ENCODE results near the gene PUS1.
"Not testable (repeated sequence)": the region's sequence is repeated elsewhere in the genome, so short reads cannot be mapped to it uniquely, and the experiment has no call there.

The PUS1 gene

GRCh38 chr12:131949431-131950181 lies 20.5 kb downstream of the PUS1 start, which contains the start of gene EP400:
TSS of gene EP400 (plus strand) at chr12:131949942. CDS start at chr12:131960620, 10,678 bp downstream.
- H3K27me3 ChIP-seq (ENCODE audit: insufficient read depth, low read length), result no peaks in the 10 kb centered on the region
- peak within 1 kb of the TSS; percentile 84 for H3K4me3 ChIP-seq (ENCODE audit: low read depth, low read length, poor library complexity, severe bottlenecking)
- H3K4me2 ChIP-seq (ENCODE audit: low read length), result peak within 1 kb of the TSS; percentile 71
- H4K20me1 ChIP-seq (ENCODE audit: insufficient read depth, low read length), result no peaks in the 10 kb centered on the region
- H3K79me2 ChIP-seq (ENCODE audit: insufficient read depth, low read length), result peaks cover 40% of the 10 kb centered on the region
- H3F3A ChIP-seq (ENCODE audit: insufficient read depth, low read length), result 0 out of 2 replicates have a peak, but pooled peaks cover 4% of the 10 kb centered on the region
- TF ChIP-seq CTCF (IDR thresholded peaks at IDR 0.05; ENCODE audit: low read length), result peak; percentile 67
- TF ChIP-seq EZH2 (IDR thresholded peaks at IDR 0.05; ENCODE audit: borderline replicate concordance, low read length), result no peak
- H3K9me3 ChIP-seq (ENCODE audit: low read length), result no peaks in the 10 kb centered on the region
- peaks cover 6% of the 10 kb centered on the region for H3K4me1 ChIP-seq (ENCODE audit: insufficient read depth, low read length, severe bottlenecking)
- H3K27ac ChIP-seq (ENCODE audit: low read depth, low read length, poor library complexity, severe bottlenecking), result peak within 1 kb of the TSS; percentile 1
- peak within 1 kb of the TSS; percentile 89 for H3K9ac ChIP-seq (ENCODE audit: low read length)
- no peak within 1 kb of the TSS for H2AFZ ChIP-seq (ENCODE audit: low read length)
- H3K36me3 ChIP-seq (ENCODE audit: insufficient read depth, low read length), result peaks cover 5% of the 10 kb centered on the region
- no peaks in the 10 kb centered on the region for H3K9me2 ChIP-seq (ENCODE audit: low read depth, low read length)

GRCh38 chr12:131950182-131950913 lies 21.3 kb downstream of the PUS1 start:
- H2AFZ ChIP-seq (ENCODE audit: low read length), result no peak overlapping the region
- H4K20me1 ChIP-seq (ENCODE audit: insufficient read depth, low read length), result no peaks in the 10 kb centered on the region
- H3K9ac ChIP-seq (ENCODE audit: low read length), result peak overlapping the region; percentile 89
- no peaks in the 10 kb centered on the region for H3K9me3 ChIP-seq (ENCODE audit: low read length)
- H3F3A ChIP-seq (ENCODE audit: insufficient read depth, low read length), result peaks cover 4% of the 10 kb centered on the region; the same call in 1 of the 2 replicates
- H3K27me3 ChIP-seq (ENCODE audit: insufficient read depth, low read length), result no peaks in the 10 kb centered on the region
- H3K79me2 ChIP-seq (ENCODE audit: insufficient read depth, low read length), result peaks cover 47% of the 10 kb centered on the region
- peak overlapping the region; percentile 70 for H3K4me2 ChIP-seq (ENCODE audit: low read length)
- H3K9me2 ChIP-seq (ENCODE audit: low read depth, low read length), result no peaks in the 10 kb centered on the region
- TF ChIP-seq CTCF (IDR thresholded peaks at IDR 0.05; ENCODE audit: low read length) (no peak), EZH2 (IDR thresholded peaks at IDR 0.05; ENCODE audit: borderline replicate concordance, low read length) (no peak)
- no peaks in the 10 kb centered on the region for H3K36me3 ChIP-seq (ENCODE audit: insufficient read depth, low read length)
- peak overlapping the region; percentile 84 for H3K4me3 ChIP-seq (ENCODE audit: low read depth, low read length, poor library complexity, severe bottlenecking)
- H3K27ac ChIP-seq (ENCODE audit: low read depth, low read length, poor library complexity, severe bottlenecking), result peak overlapping the region; percentile 1
- peaks cover 7% of the 10 kb centered on the region for H3K4me1 ChIP-seq (ENCODE audit: insufficient read depth, low read length, severe bottlenecking)

DNA sequence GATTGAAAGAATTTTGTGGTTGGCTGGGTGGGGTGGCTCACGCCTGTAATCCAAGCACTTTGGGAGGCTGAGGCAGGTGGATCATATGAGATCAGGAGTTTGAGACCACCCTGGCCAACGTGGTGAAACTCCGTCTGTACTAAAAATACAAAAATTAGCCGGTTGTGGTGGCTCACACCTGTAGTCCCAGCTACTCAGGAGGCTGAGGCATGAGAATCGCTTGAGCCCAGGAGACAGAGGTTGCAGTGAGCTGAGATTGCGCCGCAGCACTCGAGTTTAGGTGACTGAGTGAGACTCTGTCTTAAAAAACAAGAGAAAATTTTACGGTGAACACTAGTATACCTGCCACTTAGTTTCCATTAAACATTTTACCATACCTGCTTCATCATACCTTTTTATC lies 24.7 kb downstream of the PUS1 start:
- not testable (repeated sequence) for H3K36me3 ChIP-seq (ENCODE audit: insufficient read depth, low read length); H3K27me3 ChIP-seq (ENCODE audit: insufficient read depth, low read length); H3F3A ChIP-seq (ENCODE audit: insufficient read depth, low read length); H4K20me1 ChIP-seq (ENCODE audit: insufficient read depth, low read length); H3K9ac ChIP-seq (ENCODE audit: low read length); H3K9me2 ChIP-seq (ENCODE audit: low read depth, low read length); H3K9me3 ChIP-seq (ENCODE audit: low read length); H3K4me2 ChIP-seq (ENCODE audit: low read length); H2AFZ ChIP-seq (ENCODE audit: low read length); H3K4me3 ChIP-seq (ENCODE audit: low read depth, low read length, poor library complexity, severe bottlenecking); H3K27ac ChIP-seq (ENCODE audit: low read depth, low read length, poor library complexity, severe bottlenecking)
- H3K4me1 ChIP-seq (ENCODE audit: insufficient read depth, low read length, severe bottlenecking), result peaks cover 33% of the 10 kb centered on the region
- H3K79me2 ChIP-seq (ENCODE audit: insufficient read depth, low read length), result peaks cover 82% of the 10 kb centered on the region

- H4K20me1 ChIP-seq (ENCODE audit: insufficient read depth, low read length); H3K9me2 ChIP-seq (ENCODE audit: low read depth, low read length); H3K27me3 ChIP-seq (ENCODE audit: insufficient read depth, low read length); H3K27ac ChIP-seq (ENCODE audit: low read depth, low read length, poor library complexity, severe bottlenecking); H3K9me3 ChIP-seq (ENCODE audit: low read length); H3K4me2 ChIP-seq (ENCODE audit: low read length); H3F3A ChIP-seq (ENCODE audit: insufficient read depth, low read length); H3K4me3 ChIP-seq (ENCODE audit: low read depth, low read length, poor library complexity, severe bottlenecking); H3K36me3 ChIP-seq (ENCODE audit: insufficient read depth, low read length); H3K9ac ChIP-seq (ENCODE audit: low read length); H2AFZ ChIP-seq (ENCODE audit: low read length): not testable (repeated sequence)
- Histone ChIP-seq H3K4me1 (ENCODE audit: insufficient read depth, low read length, severe bottlenecking) (peaks cover 33% of the 10 kb centered on the region), H3K79me2 (ENCODE audit: insufficient read depth, low read length) (peaks cover 89% of the 10 kb centered on the region)
These were observed 25.4 kb downstream of the PUS1 start for GRCh38 chr12:131954460-131954859.

Data from OCI-LY1 (cell line).